Dedifferentiated amniotic fluid mesenchymal stem cell (primary cell): ENCODE results near the gene CACNB2.

Source experiments
- DNase-seq: peaks from one replicate; pipeline ENCODE4 v3.0.0-alpha.2; 2016; ENCODE audit errors: extremely low spot score

The CACNB2 gene

GRCh38 chr10:18505456-18506118, 365.4 kb downstream of the CACNB2 start:
- no peak for DNase-seq

GRCh38 chr10:18508587-18508986, 368.4 kb downstream of the CACNB2 start:
- DNase-seq = no peak

- DNase-seq = no peak
Observed at GRCh38 chr10:18514537-18514936, 374.3 kb downstream of the CACNB2 start.

DNA sequence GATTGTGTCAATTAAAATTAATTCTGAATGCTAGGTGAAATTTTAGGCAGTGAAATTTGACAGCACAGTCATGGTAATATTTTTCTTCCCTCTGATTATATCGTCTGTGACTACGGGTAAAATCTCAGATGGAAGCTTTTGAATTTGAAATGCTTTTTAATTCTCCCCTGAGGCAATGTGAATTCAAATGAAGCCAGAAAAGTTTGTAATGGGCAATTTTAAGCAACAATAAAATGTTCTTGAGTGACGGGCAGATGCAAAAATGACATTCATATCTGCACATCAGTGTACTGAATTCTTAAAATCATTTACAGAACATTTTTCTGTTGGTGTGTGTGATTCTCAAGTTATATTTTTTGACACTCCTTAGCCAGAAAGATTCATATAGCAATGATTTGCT, 376.6 kb downstream of the CACNB2 start:
- no peak for DNase-seq

DNA sequence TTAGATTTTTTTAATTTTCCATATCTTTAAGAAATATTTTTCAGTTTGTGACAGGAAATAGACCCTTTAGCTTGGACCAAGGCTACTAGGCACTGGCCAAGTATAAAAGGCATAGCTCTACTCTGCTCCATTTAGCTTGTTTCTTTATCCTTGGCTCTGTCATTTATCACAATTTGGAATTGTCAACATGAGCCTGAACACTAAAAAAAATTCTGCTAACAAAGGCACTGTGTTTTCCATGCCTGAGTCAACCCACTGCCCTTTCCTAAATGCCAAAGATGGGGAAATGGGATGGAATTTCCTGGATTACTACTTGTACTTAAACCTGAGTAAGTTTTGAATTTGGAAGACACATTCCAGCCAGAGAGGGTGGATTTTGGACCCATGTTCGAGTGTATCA, 382.8 kb downstream of the CACNB2 start:
- no peak for DNase-seq

DNA sequence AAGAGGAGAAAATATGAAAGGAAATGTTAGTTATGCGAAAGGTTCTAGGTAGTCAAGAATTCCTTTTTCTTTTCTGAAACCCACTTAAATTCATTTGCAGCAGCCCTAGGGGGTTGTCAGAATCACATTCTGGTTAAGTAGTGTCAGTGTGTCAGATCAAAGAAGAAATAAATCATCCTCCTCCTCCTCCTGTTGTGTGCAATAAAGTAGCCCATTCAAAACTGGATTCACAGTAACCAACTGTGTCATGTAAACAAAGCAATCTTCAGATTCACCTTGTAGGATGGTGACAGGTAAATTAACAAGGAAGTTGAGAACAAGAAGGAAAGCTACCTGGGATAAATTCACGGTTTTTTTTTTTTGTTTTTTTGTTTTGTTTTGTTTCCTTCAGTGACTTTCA, 383.6 kb downstream of the CACNB2 start:
- no peak for DNase-seq

- no peak for DNase-seq
Observed at GRCh38 chr10:18527687-18528086, 387.5 kb downstream of the CACNB2 start.

DNA sequence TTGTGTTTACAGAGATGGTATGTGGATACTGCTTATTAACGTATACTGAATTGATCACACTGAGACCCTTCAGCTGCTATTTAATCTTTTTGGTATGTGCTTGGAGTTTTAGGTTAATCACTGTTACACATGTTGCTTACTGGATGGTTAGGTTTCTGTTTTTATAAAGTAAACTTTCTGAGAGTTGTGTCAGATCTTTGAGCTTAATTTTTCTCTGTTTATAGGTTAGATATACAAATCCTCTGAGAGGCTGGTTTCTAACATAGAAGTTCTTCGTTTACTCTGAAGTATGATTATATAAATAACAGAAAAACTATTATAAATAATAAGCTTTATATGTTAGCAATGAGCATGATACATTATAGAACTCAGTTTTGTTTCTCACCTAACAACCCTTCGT, 388.1 kb downstream of the CACNB2 start:
- no peak for DNase-seq

GRCh38 chr10:18532881-18533535, 392.8 kb downstream of the CACNB2 start:
- DNase-seq = no peak

DNA sequence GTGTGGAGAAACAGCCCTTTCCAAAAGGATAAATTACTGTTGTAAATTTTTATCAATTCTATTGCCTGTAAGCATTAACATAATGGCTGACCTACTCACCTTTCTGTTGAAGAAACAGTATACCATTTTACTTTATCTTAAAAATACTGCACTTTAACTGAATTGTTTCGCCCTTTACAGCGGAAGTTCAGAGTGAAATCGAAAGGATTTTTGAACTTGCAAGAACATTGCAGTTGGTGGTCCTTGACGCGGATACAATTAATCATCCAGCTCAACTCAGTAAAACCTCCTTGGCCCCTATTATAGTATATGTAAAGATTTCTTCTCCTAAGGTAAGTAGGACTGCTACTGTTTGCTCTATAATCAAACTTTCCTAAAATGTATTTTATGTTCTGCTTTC, 393.7 kb downstream of the CACNB2 start:
- DNase-seq = no peak

DNA sequence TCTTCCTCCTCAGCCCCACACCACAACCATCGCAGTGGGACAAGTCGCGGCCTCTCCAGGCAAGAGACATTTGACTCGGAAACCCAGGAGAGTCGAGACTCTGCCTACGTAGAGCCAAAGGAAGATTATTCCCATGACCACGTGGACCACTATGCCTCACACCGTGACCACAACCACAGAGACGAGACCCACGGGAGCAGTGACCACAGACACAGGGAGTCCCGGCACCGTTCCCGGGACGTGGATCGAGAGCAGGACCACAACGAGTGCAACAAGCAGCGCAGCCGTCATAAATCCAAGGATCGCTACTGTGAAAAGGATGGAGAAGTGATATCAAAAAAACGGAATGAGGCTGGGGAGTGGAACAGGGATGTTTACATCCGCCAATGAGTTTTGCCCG, 399.1 kb downstream of the CACNB2 start:
- DNase-seq = no peak

DNA sequence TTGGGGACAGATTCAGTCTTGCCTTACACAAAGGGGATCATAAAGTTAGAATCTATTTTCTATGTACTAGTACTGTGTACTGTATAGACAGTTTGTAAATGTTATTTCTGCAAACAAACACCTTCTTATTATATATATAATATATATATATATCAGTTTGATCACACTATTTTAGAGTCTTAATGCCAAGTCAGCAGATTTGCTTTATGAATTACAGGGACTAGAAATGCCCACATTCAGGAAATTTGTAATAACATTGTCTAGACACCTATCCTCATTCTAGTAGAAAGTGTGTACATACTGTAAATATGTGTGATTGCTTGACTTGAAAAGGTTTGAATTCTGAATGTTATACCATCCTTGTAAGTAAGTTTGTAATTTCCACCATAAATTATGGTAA, 400.0 kb downstream of the CACNB2 start:
- no peak for DNase-seq

DNA sequence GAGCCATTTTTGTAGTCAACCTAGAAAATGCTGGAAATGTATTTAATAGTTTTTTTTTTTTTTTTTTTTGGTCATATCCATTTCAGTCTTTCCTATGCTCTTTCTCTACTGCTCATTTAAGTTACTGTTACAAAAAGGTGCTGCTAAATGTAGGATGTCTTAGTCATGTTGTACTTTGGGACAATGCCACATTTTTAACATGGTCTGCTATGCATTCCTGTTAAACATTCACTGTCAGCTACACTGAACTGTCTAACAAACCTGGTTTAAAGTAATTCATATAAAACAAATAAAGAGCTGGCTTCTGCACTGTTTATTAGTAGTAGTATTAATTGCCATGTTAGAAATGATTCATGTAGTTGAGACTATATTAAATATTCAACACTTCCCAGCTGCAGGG, 402.6 kb downstream of the CACNB2 start:
- no peak for DNase-seq

- no peak for DNase-seq
Observed at GRCh38 chr10:18545621-18546305, 405.5 kb downstream of the CACNB2 start.

DNA sequence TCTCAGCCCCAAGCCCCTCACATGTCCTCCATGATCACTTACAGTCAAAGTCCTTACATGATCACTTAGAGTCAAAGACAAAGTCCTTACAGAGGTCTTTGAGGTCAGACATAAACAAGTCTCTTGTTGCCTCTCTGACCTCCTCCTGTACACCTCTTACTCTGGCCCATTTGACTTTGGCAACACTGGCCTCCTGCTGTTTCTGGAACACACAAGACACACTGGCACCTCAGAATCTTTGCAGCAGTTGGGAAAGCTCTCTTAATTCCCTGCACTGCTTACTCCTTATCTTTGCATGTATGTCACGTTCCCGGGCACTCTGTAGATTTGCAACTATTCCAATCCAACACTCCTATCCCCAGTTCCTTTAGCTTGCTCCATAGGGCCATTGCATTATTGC, 408.9 kb downstream of the CACNB2 start:
- no peak for DNase-seq

- no peak for DNase-seq
Observed at GRCh38 chr10:18551473-18551872, 411.2 kb downstream of the CACNB2 start.

- DNase-seq = no peak
Observed at GRCh38 chr10:18554479-18554878, 414.3 kb downstream of the CACNB2 start.

GRCh38 chr10:18556522-18557147, 416.4 kb downstream of the CACNB2 start:
- DNase-seq = no peak

- no peak for DNase-seq
Observed at GRCh38 chr10:18557960-18558359, 417.7 kb downstream of the CACNB2 start.

DNA sequence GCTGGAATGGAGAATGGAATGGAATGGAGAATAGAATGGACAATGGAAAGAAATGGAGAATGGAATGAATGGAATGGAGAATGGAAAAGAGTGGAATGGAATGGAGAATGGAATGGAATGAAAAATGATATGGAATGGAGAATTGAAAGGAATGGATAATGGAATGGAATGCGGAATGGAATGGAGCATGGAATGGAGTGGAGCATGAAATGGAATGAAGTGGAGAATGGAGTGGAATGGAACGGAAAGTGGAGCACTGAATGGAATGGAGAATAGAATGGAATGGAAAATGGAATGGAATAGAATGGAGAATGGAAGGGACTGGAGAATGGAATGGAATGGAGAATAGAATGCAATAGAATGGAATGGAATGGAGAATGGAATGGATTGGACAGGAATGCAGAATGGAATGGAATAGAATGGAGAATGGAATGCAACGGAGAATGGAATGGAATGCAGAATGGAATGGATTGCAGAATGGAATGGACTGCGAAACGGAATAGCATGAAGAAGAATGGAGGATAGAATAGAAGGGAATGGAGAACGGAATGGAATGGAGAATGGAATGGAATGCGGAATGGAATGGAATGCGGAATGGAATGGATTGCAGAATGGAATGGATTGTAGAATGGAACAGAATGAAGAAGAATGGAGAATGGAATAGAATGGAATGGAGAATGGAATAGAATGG, 421.8 kb downstream of the CACNB2 start:
- no peak for DNase-seq

GRCh38 chr10:18563003-18563726, 422.9 kb downstream of the CACNB2 start:
- DNase-seq = no peak
